ENCODE measurements around the gene SLC2A2. TPM values are rescaled to one million over a fixed set of nuclear protein-coding genes. Genes with fewer than 3 reads are reported as not detected.
A peak's percentile ranks its signal among the peaks of the same experiment; 100 is the strongest.

SLC2A2 gene
- total RNA-seq, 6 experiments from 2014 or later = not detected

DNA sequence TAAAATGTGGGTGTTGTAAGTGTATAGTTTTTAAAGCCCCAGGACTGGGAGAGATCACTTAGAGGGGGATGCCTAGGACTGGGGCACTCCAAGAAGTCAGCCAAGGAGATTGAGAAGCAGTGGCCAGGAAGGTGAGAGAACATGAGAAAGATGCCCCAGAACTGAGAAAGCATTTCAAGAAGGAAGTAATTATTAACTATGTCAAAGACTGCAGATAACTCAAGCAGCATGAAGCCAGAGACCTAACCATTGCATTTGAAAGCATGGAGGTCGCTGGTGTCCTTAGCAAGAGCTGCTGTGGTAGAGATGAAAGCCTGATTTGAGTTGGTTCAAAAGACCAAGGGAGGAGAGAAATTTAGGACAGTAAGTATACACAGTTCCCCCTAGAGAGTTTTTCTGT is 30.6 kb upstream of the SLC2A2 start:
- no peak for DNase-seq

DNA sequence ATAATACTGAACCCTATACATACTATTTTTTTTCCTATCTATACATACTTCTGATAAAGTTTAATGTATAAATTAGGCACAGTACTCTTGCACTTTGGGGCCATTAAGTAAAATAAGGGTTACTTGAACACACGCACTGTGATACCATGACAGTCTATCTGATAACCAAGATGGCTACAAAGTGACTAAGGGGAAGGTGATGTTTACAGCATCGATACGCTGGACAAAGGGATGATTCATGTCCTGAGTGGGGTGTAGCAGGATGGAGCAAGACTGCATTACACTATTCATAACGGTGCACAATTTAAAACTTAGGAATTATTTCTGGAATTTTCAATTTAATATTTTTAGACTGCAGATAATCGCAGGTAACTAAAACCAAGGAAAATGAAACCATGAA is 30.0 kb upstream of the SLC2A2 start:
- Mint-ChIP-seq H3K9me3 (no peaks in the 10 kb centered on the region), H3K27ac (no peak overlapping the region), H3K4me1 (ENCODE audit: low read depth) (no peaks in the 10 kb centered on the region), H3K4me3 (no peak overlapping the region), H3K27me3 (ENCODE audit: insufficient read depth) (peaks cover 2% of the 10 kb centered on the region), H3K36me3 (ENCODE audit: low read depth) (peaks cover 4% of the 10 kb centered on the region; the same call in 1 of the 2 replicates)
- TF ChIP-seq, protein P1, sequence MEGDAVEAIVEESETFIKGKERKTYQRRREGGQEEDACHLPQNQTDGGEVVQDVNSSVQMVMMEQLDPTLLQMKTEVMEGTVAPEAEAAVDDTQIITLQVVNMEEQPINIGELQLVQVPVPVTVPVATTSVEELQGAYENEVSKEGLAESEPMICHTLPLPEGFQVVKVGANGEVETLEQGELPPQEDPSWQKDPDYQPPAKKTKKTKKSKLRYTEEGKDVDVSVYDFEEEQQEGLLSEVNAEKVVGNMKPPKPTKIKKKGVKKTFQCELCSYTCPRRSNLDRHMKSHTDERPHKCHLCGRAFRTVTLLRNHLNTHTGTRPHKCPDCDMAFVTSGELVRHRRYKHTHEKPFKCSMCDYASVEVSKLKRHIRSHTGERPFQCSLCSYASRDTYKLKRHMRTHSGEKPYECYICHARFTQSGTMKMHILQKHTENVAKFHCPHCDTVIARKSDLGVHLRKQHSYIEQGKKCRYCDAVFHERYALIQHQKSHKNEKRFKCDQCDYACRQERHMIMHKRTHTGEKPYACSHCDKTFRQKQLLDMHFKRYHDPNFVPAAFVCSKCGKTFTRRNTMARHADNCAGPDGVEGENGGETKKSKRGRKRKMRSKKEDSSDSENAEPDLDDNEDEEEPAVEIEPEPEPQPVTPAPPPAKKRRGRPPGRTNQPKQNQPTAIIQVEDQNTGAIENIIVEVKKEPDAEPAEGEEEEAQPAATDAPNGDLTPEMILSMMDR (IDR thresholded peaks at IDR 0.05) = no peak
- DNase-seq = peak; percentile 69

More for the DNA sequence above, 30.6 kb upstream of the SLC2A2 start:
- Mint-ChIP-seq H3K4me3 (no peak overlapping the region), H3K36me3 (ENCODE audit: low read depth) (peaks cover 3% of the 10 kb centered on the region), H3K27ac (no peak overlapping the region), H3K27me3 (ENCODE audit: insufficient read depth) (peaks cover 2% of the 10 kb centered on the region), H3K9me3 (no peaks in the 10 kb centered on the region), H3K4me1 (ENCODE audit: low read depth) (no peaks in the 10 kb centered on the region)
- TF ChIP-seq, protein P1 (IDR thresholded peaks at IDR 0.05) = no peak

DNA sequence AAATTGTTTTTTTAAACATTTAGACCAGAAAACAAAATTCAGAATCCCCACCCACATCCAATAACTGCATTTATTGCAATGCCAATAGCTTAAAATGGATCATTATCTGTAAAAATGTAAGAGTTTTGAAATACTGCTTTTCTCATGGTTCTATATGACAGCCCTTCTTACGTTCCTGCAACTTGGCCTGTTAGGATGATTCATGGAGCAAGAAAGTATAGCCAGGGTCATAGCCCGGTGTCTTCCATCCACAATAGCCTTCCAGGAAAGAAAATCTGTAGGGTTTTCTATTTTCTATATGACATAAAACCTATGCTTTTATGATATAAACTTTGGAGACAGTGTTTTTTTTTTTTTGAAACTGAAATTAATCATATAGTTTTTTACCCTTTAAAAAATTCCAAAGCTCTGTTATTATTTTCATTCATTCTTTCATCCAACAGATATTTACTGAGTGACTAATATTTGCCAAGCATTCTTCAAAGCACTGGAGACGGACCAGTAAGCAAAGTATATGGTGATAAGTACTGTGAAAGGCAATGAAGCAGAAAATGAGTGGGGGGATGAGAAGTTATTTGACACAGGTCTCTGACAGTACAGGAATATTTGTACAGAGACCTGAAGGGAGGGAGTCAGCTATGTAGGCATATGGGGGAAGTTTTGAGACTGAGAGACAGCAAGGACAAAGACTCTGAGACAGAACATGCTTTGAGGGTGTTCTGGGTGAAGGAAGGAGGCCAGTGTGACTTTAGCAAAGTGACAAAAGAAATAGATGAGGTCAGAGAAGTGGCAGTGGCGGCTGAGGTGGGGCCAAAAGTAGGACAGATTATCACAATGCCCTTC is 29.0 kb upstream of the SLC2A2 start:
- H3K27ac Mint-ChIP-seq = no peak overlapping the region
- peak; percentile 48 for DNase-seq
- H3K4me3 Mint-ChIP-seq = no peak overlapping the region; the same call in 1 of the 2 replicates

DNA sequence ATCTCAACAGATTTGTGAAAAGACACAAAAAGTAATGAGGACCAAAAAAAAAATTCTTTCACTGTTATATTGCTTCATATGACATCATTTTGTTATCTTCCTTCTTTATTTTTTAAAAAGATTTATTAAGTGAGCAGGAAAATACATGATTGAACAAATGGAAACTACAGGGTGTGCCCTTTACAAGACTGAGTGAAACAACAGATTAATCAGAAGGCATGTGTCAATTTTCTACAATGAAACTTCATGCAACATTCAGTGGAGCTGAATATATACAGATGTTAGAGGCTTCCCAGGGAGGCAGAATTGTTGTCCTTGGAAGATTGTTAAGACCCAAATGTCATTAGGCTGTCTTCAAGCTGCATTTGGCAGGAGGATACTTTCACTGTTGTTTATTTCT is 28.4 kb upstream of the SLC2A2 start:
- H3K36me3 Mint-ChIP-seq (ENCODE audit: low read depth) = peaks cover 4% of the 10 kb centered on the region; the same call in 1 of the 2 replicates
- H3K4me3 Mint-ChIP-seq = no peak overlapping the region
- H3K27me3 Mint-ChIP-seq (ENCODE audit: insufficient read depth) = peaks cover 2% of the 10 kb centered on the region
- TF ChIP-seq, protein P1 (IDR thresholded peaks at IDR 0.05) = no peak
- no peaks in the 10 kb centered on the region for H3K9me3 Mint-ChIP-seq
- peaks cover 7% of the 10 kb centered on the region for H3K4me1 Mint-ChIP-seq (ENCODE audit: low read depth)
- no peak for DNase-seq
- H3K27ac Mint-ChIP-seq = no peak overlapping the region

More for the DNA sequence above, 29.0 kb upstream of the SLC2A2 start:
- Mint-ChIP-seq H3K27me3 (ENCODE audit: insufficient read depth) (peaks cover 2% of the 10 kb centered on the region), H3K36me3 (ENCODE audit: low read depth) (peaks cover 4% of the 10 kb centered on the region; the same call in 1 of the 2 replicates), H3K9me3 (no peaks in the 10 kb centered on the region), H3K4me1 (ENCODE audit: low read depth) (peaks cover 2% of the 10 kb centered on the region)
- TF ChIP-seq, protein P1 (IDR thresholded peaks at IDR 0.05) = no peak

DNA sequence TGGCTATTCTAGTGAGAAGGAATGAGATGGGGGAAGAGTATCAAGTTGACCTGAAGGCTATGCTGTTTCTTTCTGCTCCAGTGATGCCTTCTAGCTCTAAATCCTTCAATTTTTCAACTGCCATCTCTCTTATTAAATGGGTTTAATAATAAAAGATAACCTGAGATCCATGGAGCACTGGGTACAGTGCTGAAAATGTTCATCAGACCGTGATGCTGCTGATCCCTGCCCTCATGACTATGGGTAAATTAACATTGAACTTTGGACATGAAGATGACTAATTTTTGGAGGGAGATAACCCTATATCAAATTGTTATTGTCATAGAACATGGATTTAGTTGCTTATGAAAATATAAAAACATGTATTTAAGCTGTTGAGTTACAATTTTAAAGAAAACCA is 27.7 kb upstream of the SLC2A2 start:
- TF ChIP-seq, protein P1 (IDR thresholded peaks at IDR 0.05) = no peak
- H3K4me1 Mint-ChIP-seq (ENCODE audit: low read depth) = peaks cover 14% of the 10 kb centered on the region

More for the DNA sequence above, 27.7 kb upstream of the SLC2A2 start:
- Mint-ChIP-seq H3K27me3 (ENCODE audit: insufficient read depth) (peaks cover 2% of the 10 kb centered on the region), H3K27ac (no peak overlapping the region), H3K36me3 (ENCODE audit: low read depth) (peaks cover 4% of the 10 kb centered on the region; the same call in 1 of the 2 replicates), H3K9me3 (no peaks in the 10 kb centered on the region), H3K4me3 (no peak overlapping the region)
- DNase-seq = no peak

Data from HFFc6 (cell line).